GM12878 (cell line): Measurements from ENCODE around the gene ICOSLG. TPM values are rescaled to one million over a fixed set of nuclear protein-coding genes. Genes with fewer than 3 reads are reported as not detected.

Experiments
- ATAC-seq: fragments of 200-7000 bp; cut with Tn5 transposase; 3 replicates; pipeline ENCODE4 v1.9.1; 2020; ENCODE audit warnings: mild to moderate bottlenecking, moderate library complexity
- BruUV-seq: library from RNA; stranded (reverse); fragments of 400-500 nt; replicated peaks from 2 replicates; lab custom pipeline; 2021; lab: Mats Ljungman, UMichigan
- CTCF ChIA-PET: fragments of 300-600 bp; sonication (Branson Sonifier 250); formaldehyde crosslinking; extraction: SDS; loops from one replicate; lab custom pipeline; 2021; ENCODE audit warnings: inconsistent platforms; lab: Yijun Ruan, JAX
- POLR2A ChIA-PET: fragments of 350-600 bp; formaldehyde crosslinking; extraction: SDS; loops from one replicate; lab custom pipeline; 2021; ENCODE audit warnings: inconsistent platforms; lab: Charles Lee
- RAD21 ChIA-PET: fragments of 300-600 bp; sonication (Branson Sonifier 250); formaldehyde crosslinking; loops from one replicate; lab custom pipeline; 2023; ENCODE audit warnings: antibody characterized with exemption; ENCODE audit not compliant: unreplicated experiment; lab: Charles Lee
- SMC1A ChIA-PET: fragments of 300-600 bp; sonication (Branson Sonifier 250); formaldehyde crosslinking; loops from one replicate; lab custom pipeline; 2023; ENCODE audit not compliant: unreplicated experiment, uncharacterized antibody; lab: Charles Lee
- DNase-seq: peaks from one replicate; pipeline ENCODE4 v3.0.0-alpha.2; 2011; ENCODE audit warnings: low read depth, low spot score
- FAIRE-seq: peaks from 3 replicates; lab custom pipeline; 2011; peaks lifted over from hg19 to GRCh38; lab: Jason Lieb, UNC
- H2AFZ ChIP-seq: 2 replicates; pipeline ENCODE4 v1.6.0; 2011; ENCODE audit warnings: low read depth, low read length, control low read depth; ENCODE audit not compliant: control insufficient read depth
- H3K27ac ChIP-seq: 2 replicates; pipeline ENCODE4 v1.5.1; 2011; ENCODE audit warnings: control low read depth; ENCODE audit not compliant: control insufficient read depth, insufficient read depth
- H3K27me3 ChIP-seq, 2 experiments: replicated peaks in 1 of 2; 2 replicates each; pipeline versions ENCODE4 v1.6.0 to v1.6.1; 2011; ENCODE audit warnings: low read length in 1 of 2; ENCODE audit not compliant: control insufficient read depth in 2 of 2, insufficient read depth in 2 of 2
- H3K36me3 ChIP-seq, 2 experiments: 2 replicates each; pipeline ENCODE4 v1.5.1; 2011; ENCODE audit warnings: low read length in 1 of 2; ENCODE audit not compliant: control insufficient read depth in 2 of 2, insufficient read depth in 2 of 2
- H3K4me1 ChIP-seq: 2 replicates; pipeline ENCODE4 v1.6.1; 2011; ENCODE audit warnings: mild to moderate bottlenecking, low read length, moderate library complexity, mixed read lengths; ENCODE audit not compliant: control insufficient read depth, insufficient read depth
- H3K4me2 ChIP-seq: 2 replicates; pipeline ENCODE4 v1.6.0; 2011; ENCODE audit warnings: control low read depth; ENCODE audit not compliant: control insufficient read depth, insufficient read depth
- H3K4me3 ChIP-seq: fragments of 200-600 bp; sonication (generic); 2 replicates; pipeline ENCODE4 v1.5.1; 2016
- H3K79me2 ChIP-seq: 2 replicates; pipeline ENCODE4 v1.6.0; 2011; ENCODE audit warnings: low read length; ENCODE audit not compliant: control insufficient read depth, insufficient read depth
- H3K9ac ChIP-seq: 2 replicates; pipeline ENCODE4 v1.8.0; 2011; ENCODE audit warnings: low read length, control low read depth, mixed read lengths; ENCODE audit not compliant: control insufficient read depth, insufficient read depth
- H3K9me3 ChIP-seq: replicated peaks from 3 replicates; pipeline ENCODE4 v1.5.1; 2011; ENCODE audit warnings: mild to moderate bottlenecking, low read length; ENCODE audit not compliant: control insufficient read depth, insufficient read depth
- H4K20me1 ChIP-seq: 2 replicates; pipeline ENCODE4 v1.6.0; 2011; ENCODE audit not compliant: control insufficient read depth, insufficient read depth
- BMI1 ChIP-seq: fragments of 450-650 bp; IDR thresholded peaks from 2 replicates; pipeline ENCODE4 v1.6.1; 2016; ENCODE audit warnings: mild to moderate bottlenecking, moderate library complexity, borderline replicate concordance
- FOXM1 ChIP-seq: IDR thresholded peaks from 2 replicates; pipeline ENCODE4 v1.6.1; 2012; ENCODE audit warnings: low read depth, mild to moderate bottlenecking, inconsistent platforms, low read length, moderate library complexity
- NFXL1 ChIP-seq: fragments of 450-650 bp; IDR thresholded peaks from 2 replicates; pipeline ENCODE4 v1.6.1; 2017; ENCODE audit warnings: antibody characterized with exemption, mild to moderate bottlenecking, borderline replicate concordance
- POU2F2 ChIP-seq: IDR thresholded peaks from 3 replicates; pipeline ENCODE4 v1.6.1; 2011; ENCODE audit warnings: low read depth, mild to moderate bottlenecking, low read length, borderline replicate concordance
- SIX5 ChIP-seq: IDR thresholded peaks from 2 replicates; pipeline ENCODE4 v1.6.1; 2011; ENCODE audit warnings: mild to moderate bottlenecking, low read depth, low read length, moderate library complexity; ENCODE audit not compliant: severe bottlenecking
- TCF7 ChIP-seq: IDR thresholded peaks from 2 replicates; pipeline ENCODE4 v1.6.1; 2014; ENCODE audit warnings: antibody characterized with exemption, borderline replicate concordance
- ZBTB40 ChIP-seq: fragments of 450-650 bp; IDR thresholded peaks from 2 replicates; pipeline ENCODE4 v1.6.1; 2016; ENCODE audit warnings: mild to moderate bottlenecking, moderate library complexity, borderline replicate concordance
- WGBS: methylation state at CpG from one replicate; pipeline ENCODE4 v1.1.6; 2016; ENCODE audit warnings: low lambda C conversion rate; ENCODE audit not compliant: insufficient replicate concordance, insufficient coverage; ENCODE audit errors: missing lambda C conversion rate; 5-methylcytosine and 5-hydroxymethylcytosine counted together
- in situ Hi-C: fragments of 300-500 bp; cut with MboI; formaldehyde crosslinking; loops from 9 replicates; pipeline ENCODE4 v1.14.3; 2018; ENCODE audit warnings: mixed read lengths
- intact Hi-C: fragments of 100-400 bp; cut with micrococcal nuclease; formaldehyde crosslinking; loops from one replicate; pipeline ENCODE4 v1.14.2; 2022; ENCODE audit not compliant: unreplicated experiment
- polyA plus RNA-seq, 11 experiments: library from polyadenylated mRNA; depleted of rRNA in 4 of 11; unstranded in 6 of 11; stranded (reverse) in 5 of 11; fragments of >200 nt; fragmentation: Nextera tagmentation in 4 of 11; fragmentation: Illumina TruSeq in 1 of 11; extraction: Ambion mirVana in 4 of 11; extraction: Trizol in 1 of 11; gene quantifications; 1 replicate in 1 of 11; 2 replicates in 10 of 11; pipeline versions ENCODE4 v1.2.1 to v1.2.3, GENCODE V29; 2011 to 2016; ENCODE audit warnings: inconsistent platforms in 2 of 11, missing spikeins in 2 of 11, low read depth in 1 of 11
- total RNA-seq, 4 experiments: library from RNA; depleted of rRNA in 3 of 4; stranded (reverse); fragments of >200 nt in 3 of 4; fragmentation: Illumina TruSeq in 1 of 4; extraction: Trizol in 1 of 4; gene quantifications; 2 replicates each; pipeline versions ENCODE4 v1.2.1 to v1.2.3, GENCODE V29; 2013 to 2021
- TF ChIP-seq, protein P1 (sequence below): IDR thresholded peaks from 2 replicates; pipeline ENCODE4 v1.6.1; 2011; ENCODE audit warnings: mild to moderate bottlenecking, low read depth, low read length, moderate library complexity; ENCODE audit not compliant: insufficient replicate concordance
- TF ChIP-seq, protein P2 (sequence below): fragments of 150-350 bp; IDR thresholded peaks from 2 replicates; pipeline ENCODE4 v1.6.1; 2014; ENCODE audit warnings: mild to moderate bottlenecking, low read depth, low read length

Gene ICOSLG
- total and polyA plus RNA-seq, 10 of the 15 experiments (the other 5 are each of a cell fraction or from before 2014, with no cell fraction given), result 0.84 to 16.4 (median 6.2) TPM

DNA sequence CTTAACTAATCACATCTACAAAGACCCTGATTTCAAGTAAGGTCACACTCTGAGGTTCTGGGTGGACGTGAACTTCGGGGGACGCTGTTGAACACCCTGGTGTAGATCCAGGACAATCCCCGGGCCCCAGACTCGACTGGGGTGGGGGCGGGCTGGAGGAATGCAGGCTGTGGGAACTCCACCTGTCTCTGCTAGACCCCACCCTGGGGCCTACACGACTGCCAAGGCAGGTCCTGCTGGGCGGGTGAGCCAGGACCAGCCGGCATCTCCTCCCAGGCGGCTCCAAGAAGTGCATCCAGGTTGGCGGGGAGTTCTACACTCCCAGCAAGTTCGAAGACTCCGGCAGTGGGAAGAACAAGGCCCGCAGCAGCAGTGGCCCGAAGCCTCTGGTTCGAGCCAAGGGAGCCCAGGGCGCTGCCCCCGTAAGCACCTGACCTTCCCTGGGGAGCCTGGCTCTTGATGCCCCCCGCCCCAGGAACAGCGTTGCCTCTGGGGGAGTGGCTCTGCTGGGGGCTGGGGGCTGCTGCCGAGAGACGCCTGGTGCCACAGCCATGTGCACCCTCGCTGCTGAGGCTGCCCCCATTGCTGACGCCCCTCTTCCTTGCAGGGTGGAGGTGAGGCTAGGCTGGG lies 48.8 kb upstream of the ICOSLG start (continued):
- TF ChIP-seq NFXL1 (no peak), SIX5 (no peak)
- TF ChIP-seq, protein P1, sequence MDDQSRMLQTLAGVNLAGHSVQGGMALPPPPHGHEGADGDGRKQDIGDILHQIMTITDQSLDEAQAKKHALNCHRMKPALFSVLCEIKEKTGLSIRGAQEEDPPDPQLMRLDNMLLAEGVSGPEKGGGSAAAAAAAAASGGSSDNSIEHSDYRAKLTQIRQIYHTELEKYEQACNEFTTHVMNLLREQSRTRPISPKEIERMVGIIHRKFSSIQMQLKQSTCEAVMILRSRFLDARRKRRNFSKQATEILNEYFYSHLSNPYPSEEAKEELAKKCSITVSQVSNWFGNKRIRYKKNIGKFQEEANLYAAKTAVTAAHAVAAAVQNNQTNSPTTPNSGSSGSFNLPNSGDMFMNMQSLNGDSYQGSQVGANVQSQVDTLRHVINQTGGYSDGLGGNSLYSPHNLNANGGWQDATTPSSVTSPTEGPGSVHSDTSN, result no peak

DNA sequence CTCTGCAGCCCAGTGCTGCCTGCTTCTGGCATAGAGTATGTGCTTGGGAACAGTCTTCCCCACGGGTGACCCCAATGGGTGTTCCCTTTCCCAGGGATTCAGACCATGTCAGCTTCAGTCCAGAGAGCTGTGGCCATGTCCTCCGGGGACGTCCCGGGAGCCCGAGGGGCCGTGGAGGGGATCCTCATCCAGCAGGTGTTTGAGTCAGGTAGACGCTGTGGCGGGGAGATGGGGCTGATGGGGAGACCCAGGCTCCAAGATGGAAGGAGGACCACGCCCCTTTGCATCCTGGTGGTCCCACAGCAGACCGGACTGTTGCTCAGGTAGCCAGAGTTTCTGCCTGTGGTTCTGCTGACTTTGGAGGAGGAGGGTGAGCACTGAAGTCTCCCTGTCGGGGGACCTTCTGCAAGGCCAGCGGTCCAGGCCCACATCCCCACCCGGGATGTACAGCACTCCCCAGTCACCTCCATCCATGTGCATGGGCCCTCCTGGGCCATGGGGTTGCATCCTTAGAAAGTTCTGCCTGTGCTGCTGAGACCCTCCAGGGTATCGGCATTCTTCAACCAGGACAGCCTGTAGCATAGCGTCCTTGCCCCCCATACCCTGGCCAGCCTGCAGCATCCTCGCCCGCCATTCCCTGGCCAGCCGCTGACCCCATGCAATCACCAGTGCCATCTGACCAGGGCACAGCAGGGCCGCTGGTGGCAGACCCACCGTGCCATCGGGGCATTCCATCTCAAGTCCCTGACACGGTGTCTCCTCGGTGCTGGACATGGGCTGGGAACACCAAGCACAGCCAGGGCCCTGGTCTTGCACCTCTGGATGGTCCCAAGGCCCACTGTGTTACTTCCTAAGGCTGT lies 47.7 kb upstream of the ICOSLG start:
- SMC1A ChIA-PET, result no interaction called here

More for the DNA sequence above, 47.7 kb upstream of the ICOSLG start:
- H2AFZ ChIP-seq, result no peak overlapping the region
- no peak overlapping the region for H3K27ac ChIP-seq
- no peaks in the 10 kb centered on the region for H3K36me3 ChIP-seq
- no peak overlapping the region for H3K4me2 ChIP-seq
- ChIA-PET RAD21 (no interaction called here), CTCF (no interaction called here)
- no peaks in the 10 kb centered on the region; the same call in 1 of the 2 replicates for H4K20me1 ChIP-seq
- FAIRE-seq (no peak), DNase-seq (no peak)
- no TSS peak for BruUV-seq
- TF ChIP-seq FOXM1, result no peak
- TF ChIP-seq POU2F2, result no peak
- TF ChIP-seq ZBTB40, result no peak
- no peak for TF ChIP-seq TCF7
- TF ChIP-seq, protein P2, sequence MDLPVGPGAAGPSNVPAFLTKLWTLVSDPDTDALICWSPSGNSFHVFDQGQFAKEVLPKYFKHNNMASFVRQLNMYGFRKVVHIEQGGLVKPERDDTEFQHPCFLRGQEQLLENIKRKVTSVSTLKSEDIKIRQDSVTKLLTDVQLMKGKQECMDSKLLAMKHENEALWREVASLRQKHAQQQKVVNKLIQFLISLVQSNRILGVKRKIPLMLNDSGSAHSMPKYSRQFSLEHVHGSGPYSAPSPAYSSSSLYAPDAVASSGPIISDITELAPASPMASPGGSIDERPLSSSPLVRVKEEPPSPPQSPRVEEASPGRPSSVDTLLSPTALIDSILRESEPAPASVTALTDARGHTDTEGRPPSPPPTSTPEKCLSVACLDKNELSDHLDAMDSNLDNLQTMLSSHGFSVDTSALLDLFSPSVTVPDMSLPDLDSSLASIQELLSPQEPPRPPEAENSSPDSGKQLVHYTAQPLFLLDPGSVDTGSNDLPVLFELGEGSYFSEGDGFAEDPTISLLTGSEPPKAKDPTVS, result no peak
- no peak for TF ChIP-seq BMI1
- TF ChIP-seq, all 136 proteins: peak for 0
- in situ Hi-C loops (no loop called here), intact Hi-C loops (no loop called here)
- peaks cover 2% of the 10 kb centered on the region; the same call in 1 of the 2 replicates for H3K4me1 ChIP-seq
- ATAC-seq, result no peak
- WGBS, result 45% methylated on average over 22 of the region's 23 CpGs
- POLR2A ChIA-PET, result no interaction called here
- no peaks in the 10 kb centered on the region for H3K27me3 ChIP-seq
- H3K4me3 ChIP-seq, result no peak overlapping the region
- H3K9me3 ChIP-seq, result no peaks in the 10 kb centered on the region
- no peak overlapping the region for H3K9ac ChIP-seq
- no peaks in the 10 kb centered on the region for H3K79me2 ChIP-seq
